ENCODE data around the gene SLC29A1.
"Not testable (repeated sequence)": the region's sequence is repeated elsewhere in the genome, so short reads cannot be mapped to it uniquely, and the experiment has no call there.

The SLC29A1 gene

GRCh38 chr6:44223319-44224028 lies at the start of gene SLC29A1:
Gene SLC29A1 (plus strand): TSS chr6:44223595. CDS start chr6:44227314, 3,719 bp downstream.
- peak; percentile 69 to 71 for DNase-seq (ENCODE audit: low read depth in 2 of 2)

GRCh38 chr6:44176130-44176761 lies 47.1 kb upstream of the SLC29A1 start:
- no peak for DNase-seq (ENCODE audit: low read depth in 2 of 2)

DNA sequence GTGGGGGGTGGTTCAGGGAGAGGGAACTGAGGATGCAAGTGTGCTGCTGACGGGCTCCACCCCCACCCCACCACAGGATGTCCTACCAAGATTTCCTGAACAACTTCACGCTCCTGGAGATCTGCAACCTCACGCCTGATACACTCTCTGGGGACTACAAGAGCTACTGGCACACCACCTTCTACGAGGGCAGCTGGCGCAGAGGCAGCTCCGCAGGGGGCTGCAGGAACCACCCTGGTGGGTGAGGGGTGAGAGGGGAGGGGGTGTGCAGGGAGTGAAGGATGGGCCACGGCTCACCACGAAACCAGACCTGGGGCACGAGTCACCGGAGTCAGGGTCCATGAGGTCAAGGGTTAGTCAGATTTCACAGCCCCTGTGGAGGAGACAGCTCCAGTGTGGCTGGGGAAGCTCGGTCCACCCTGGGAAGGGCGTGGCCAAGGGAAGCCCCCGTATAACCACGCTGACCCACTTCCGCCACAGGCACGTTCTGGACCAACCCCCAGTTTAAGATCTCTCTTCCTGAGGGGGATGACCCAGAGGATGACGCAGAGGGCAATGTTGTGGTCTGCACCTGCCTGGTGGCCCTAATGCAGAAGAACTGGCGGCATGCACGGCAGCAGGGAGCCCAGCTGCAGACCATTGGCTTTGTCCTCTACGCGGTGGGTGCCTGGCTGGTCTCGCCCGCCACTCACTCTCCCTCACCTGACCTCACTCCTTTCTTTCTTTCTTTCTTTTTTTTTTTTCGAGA lies 46.5 kb upstream of the SLC29A1 start:
- DNase-seq (ENCODE audit: low read depth in 2 of 2) = peak in 1 of 2 donors; percentile 8

- no peak for DNase-seq (ENCODE audit: low read depth in 2 of 2)
Observed at GRCh38 chr6:44177691-44178423, 45.5 kb upstream of the SLC29A1 start.

GRCh38 chr6:44178424-44179071 lies 44.8 kb upstream of the SLC29A1 start:
- DNase-seq (ENCODE audit: low read depth in 2 of 2) = no peak

DNA sequence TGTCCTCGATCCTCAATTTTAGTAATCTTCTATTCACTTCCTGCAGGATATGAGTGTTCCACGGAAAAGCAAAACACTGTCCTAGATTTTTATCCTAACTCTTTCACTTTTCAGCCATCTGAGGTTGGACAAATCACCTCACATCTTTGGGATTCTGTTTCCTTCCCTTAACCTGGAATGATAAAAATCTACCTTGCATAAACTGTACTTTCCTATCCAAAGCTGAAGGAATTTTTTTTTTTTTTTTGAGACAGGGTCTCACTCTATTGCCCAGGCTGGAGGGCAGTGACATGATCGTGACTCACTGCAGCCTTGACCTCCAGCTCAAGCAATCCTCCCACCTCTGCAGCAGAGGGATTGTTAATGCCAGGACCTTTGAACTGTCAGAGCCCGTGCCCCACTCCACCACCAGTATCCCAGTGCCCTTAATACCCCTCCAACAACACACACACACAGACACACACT lies 44.3 kb upstream of the SLC29A1 start:
- DNase-seq (ENCODE audit: low read depth in 2 of 2) = no peak

GRCh38 chr6:44179648-44180047 lies 43.7 kb upstream of the SLC29A1 start:
- DNase-seq (ENCODE audit: low read depth in 2 of 2) = no peak

DNA sequence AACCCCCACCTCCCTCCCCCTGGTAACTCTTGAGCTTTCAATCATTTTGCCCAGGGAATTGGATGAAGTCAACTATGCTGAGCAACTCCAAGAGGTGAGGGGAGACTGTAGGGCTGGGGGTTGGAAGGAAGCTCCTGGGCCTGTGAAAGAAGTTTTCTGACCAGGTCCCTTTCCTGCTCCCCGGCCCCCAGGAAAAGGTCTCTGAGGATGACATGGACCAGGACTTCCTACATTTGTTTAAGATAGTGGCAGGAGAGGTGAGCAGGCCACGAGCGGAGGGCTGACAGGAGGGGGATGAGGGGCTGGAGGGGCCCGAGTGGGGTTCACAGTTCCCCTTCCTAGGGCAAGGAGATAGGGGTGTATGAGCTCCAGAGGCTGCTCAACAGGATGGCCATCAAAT lies 43.0 kb upstream of the SLC29A1 start:
- no peak for DNase-seq (ENCODE audit: low read depth in 2 of 2)

DNA sequence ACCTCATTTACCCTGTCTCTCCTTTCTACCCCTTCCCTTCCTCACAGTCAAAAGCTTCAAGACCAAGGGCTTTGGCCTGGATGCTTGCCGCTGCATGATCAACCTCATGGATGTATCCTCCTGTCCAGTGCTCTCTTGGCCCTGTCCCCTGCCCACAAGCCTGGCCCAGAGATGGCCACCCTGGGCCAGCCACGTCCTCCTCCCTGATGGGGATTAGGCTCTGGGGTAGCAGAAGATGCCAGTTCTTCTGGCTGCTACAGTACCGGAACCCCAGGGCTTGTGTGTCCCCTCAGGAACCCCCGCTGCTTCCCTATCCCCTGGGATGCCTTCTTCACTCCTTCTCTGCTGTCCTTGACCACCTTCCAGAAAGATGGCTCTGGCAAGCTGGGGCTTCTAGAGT lies 42.5 kb upstream of the SLC29A1 start:
- no peak for DNase-seq (ENCODE audit: low read depth in 2 of 2)

GRCh38 chr6:44181784-44182183 lies 41.6 kb upstream of the SLC29A1 start:
- not testable (repeated sequence) for DNase-seq (ENCODE audit: low read depth in 2 of 2)

- no peak for DNase-seq (ENCODE audit: low read depth in 2 of 2)
Observed at GRCh38 chr6:44182911-44183390, 40.4 kb upstream of the SLC29A1 start.

DNA sequence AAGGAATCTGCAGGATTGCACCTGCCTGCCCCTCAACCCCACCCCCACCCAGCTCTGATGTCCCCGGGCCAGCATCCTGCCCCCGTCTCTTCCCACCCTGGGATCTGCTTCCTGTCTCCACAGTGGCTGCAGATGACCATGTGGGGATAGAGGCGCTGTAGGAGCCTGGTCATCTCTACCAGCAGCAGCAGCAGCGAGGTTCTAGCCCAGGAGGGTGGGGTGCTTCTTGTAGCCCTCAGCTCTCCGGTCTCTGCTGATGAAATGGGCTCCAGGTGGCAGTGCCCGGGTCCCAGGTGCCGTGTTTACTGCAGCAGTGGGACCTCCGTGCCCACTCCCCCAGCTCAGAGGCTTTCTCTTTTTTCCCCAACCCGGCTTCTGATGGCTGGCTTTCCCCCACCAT lies 39.6 kb upstream of the SLC29A1 start:
- DNase-seq (ENCODE audit: low read depth in 2 of 2) = no peak

- not testable (repeated sequence) for DNase-seq (ENCODE audit: low read depth in 2 of 2)
Observed at GRCh38 chr6:44185356-44185755, 38.0 kb upstream of the SLC29A1 start.

GRCh38 chr6:44185953-44186634 lies 37.3 kb upstream of the SLC29A1 start:
- no peak for DNase-seq (ENCODE audit: low read depth in 2 of 2)

GRCh38 chr6:44186635-44187025 lies 36.8 kb upstream of the SLC29A1 start:
- no peak for DNase-seq (ENCODE audit: low read depth in 2 of 2)

- no peak for DNase-seq (ENCODE audit: low read depth in 2 of 2)
Observed at GRCh38 chr6:44188819-44189218, 34.6 kb upstream of the SLC29A1 start.

GRCh38 chr6:44189257-44189656 lies 34.1 kb upstream of the SLC29A1 start:
- no peak for DNase-seq (ENCODE audit: low read depth in 2 of 2)

DNA sequence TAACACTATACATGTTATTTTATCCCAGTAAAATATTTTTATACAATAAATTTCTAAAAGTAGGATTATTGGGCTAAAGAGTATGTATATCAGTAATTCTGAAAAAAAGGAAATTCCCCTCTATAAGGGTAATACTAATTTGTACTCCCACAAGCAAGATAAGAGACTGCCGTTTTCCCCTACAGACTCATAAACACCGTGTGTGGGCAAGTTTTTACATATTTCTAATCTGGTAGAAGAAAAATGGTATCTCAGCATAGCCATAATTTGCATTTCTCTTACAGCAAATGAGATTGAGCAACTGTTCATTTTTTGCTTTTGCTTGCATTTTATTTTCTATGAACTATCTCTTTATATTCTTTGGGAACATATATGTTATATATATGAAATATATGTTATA lies 32.7 kb upstream of the SLC29A1 start:
- no peak for DNase-seq (ENCODE audit: low read depth in 2 of 2)

- no peak for DNase-seq (ENCODE audit: low read depth in 2 of 2)
Observed at GRCh38 chr6:44192428-44193041, 30.9 kb upstream of the SLC29A1 start.

DNA sequence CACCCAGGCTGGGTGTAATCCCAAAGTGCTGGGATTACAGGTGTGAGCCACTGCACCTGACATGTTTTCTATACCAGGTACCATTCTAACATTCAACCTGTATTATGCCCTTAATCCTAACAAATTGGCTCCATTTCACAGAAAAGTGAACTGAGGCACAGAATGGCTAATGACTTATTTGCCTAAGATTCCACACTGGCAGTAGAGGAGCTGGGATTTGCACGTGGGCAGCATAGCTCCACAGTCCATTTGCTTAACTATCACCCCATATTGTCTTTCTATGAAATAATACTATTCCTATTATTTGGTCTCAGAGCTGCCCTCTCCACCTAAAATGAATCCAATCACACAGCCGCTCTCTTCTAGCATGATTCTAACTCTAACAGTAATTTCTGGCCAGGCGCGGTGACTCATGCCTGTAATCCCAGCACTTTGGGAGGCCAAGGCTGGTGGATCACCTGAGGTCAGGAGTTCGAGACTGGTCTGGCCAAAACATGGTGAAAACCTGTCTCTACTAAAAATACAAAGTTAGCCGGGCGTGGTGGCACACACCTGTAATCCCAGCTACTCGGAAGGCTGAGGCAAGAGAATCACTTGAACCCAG lies 30.0 kb upstream of the SLC29A1 start:
- no peak for DNase-seq (ENCODE audit: low read depth in 2 of 2)
